Measurements from ENCODE around the gene CARD16. TPM values are rescaled to one million over a fixed set of nuclear protein-coding genes. Genes with fewer than 3 reads are reported as not detected.

The CARD16 gene
- total RNA-seq, 1 donor from 2014 or later: 86.3 TPM

GRCh38 chr11:104991994-104992393, 53.1 kb downstream of the CARD16 start:
- DNase-seq: no peak

Other genes with a start within 250 kb of the CARD16 start
- gene CASP12, start 146.9 kb downstream of the CARD16 start, total RNA-seq: 5.9 and 11.1 TPM in 2 replicates
- gene CASP4, start 76.8 kb downstream of the CARD16 start, total RNA-seq: 238 and 434 TPM in 2 replicates
- gene CASP5, start 22.2 kb downstream of the CARD16 start, total RNA-seq: not detected in 2 replicates
- 32.8 and 41.1 TPM in 2 replicates for gene CASP1, start 10.2 kb downstream of the CARD16 start, total RNA-seq
- not detected in 2 replicates for gene CARD18, start 94.4 kb upstream of the CARD16 start, total RNA-seq

Data from dermis blood vessel endothelial cell (primary cell).